Panc1 (cell line): ENCODE measurements around the gene ZFPL1. TPM values are rescaled to one million over a fixed set of nuclear protein-coding genes. Genes with fewer than 3 reads are reported as not detected.

ENCODE experiments used
- ATAC-seq: fragments of 200-7000 bp; cut with Tn5 transposase; 2 replicates; pipeline ENCODE4 v1.9.1; 2020; ENCODE audit warnings: mild to moderate bottlenecking, moderate library complexity
- BruUV-seq: library from RNA; stranded (reverse); fragments of 400-500 nt; replicated peaks from 2 replicates; lab custom pipeline; 2021; lab: Mats Ljungman, UMichigan
- CTCF ChIA-PET: fragments of 300-600 bp; sonication (Branson Sonifier 250); formaldehyde crosslinking; loops from one replicate; lab custom pipeline; 2022; ENCODE audit warnings: antibody characterized with exemption; lab: Charles Lee
- POLR2A ChIA-PET: fragments of 300-600 bp; sonication (Branson Sonifier 250); formaldehyde crosslinking; loops from one replicate; lab custom pipeline; 2022; ENCODE audit warnings: antibody characterized with exemption; lab: Charles Lee
- DNase-seq: peaks from one replicate; pipeline ENCODE4 v3.0.0-alpha.2; 2010; ENCODE audit warnings: low read depth, low spot score
- H3K27ac ChIP-seq: 2 replicates; pipeline ENCODE4 v1.5.1; 2011; ENCODE audit warnings: mild to moderate bottlenecking, low read length, inconsistent platforms
- H3K27me3 ChIP-seq: fragments of 200-500 bp; sonication (Bioruptor generic); 2 replicates; pipeline ENCODE4 v1.6.0; 2014; ENCODE audit warnings: low read length, inconsistent platforms; ENCODE audit not compliant: control insufficient read depth, insufficient read depth
- H3K36me3 ChIP-seq: fragments of 200-500 bp; sonication (Bioruptor generic); 2 replicates; pipeline ENCODE4 v1.5.1; 2014; ENCODE audit warnings: inconsistent platforms, mild to moderate bottlenecking, low read length, moderate library complexity; ENCODE audit not compliant: control insufficient read depth, insufficient read depth
- H3K4me1 ChIP-seq: 2 replicates; pipeline ENCODE4 v1.5.1; 2011; ENCODE audit warnings: inconsistent platforms, mild to moderate bottlenecking, low read length, moderate library complexity; ENCODE audit not compliant: control insufficient read depth, insufficient read depth
- H3K4me3 ChIP-seq, 2 experiments: 2 replicates each; pipeline ENCODE4 v1.5.1; 2011 to 2012; ENCODE audit warnings: low read depth in 2 of 2, low read length in 2 of 2, mild to moderate bottlenecking in 2 of 2, inconsistent platforms in 1 of 2, moderate library complexity in 1 of 2
- H3K9me3 ChIP-seq: fragments of 200-500 bp; sonication (Bioruptor generic); 2 replicates; pipeline ENCODE4 v1.5.1; 2014; ENCODE audit warnings: low read depth, mild to moderate bottlenecking, inconsistent platforms, low read length, moderate library complexity; ENCODE audit not compliant: control insufficient read depth, insufficient read depth
- POLR2AphosphoS5 ChIP-seq: IDR thresholded peaks from 2 replicates; pipeline ENCODE4 v1.6.1; 2012; ENCODE audit warnings: mild to moderate bottlenecking, low read depth, low read length, moderate library complexity
- REST ChIP-seq, 2 experiments: IDR thresholded peaks; 2 replicates each; pipeline ENCODE4 v1.6.1; 2011 to 2012; ENCODE audit warnings: low read depth in 2 of 2, control low read depth in 1 of 2, low read length in 1 of 2, mild to moderate bottlenecking in 1 of 2, moderate library complexity in 1 of 2; ENCODE audit not compliant: insufficient read depth in 1 of 2
- SIN3A ChIP-seq: IDR thresholded peaks from 2 replicates; pipeline ENCODE4 v1.6.1; 2012; ENCODE audit warnings: low read depth, mild to moderate bottlenecking, low read length, moderate library complexity, borderline replicate concordance; ENCODE audit not compliant: insufficient read depth
- TCF7L2 ChIP-seq: IDR thresholded peaks from 2 replicates; pipeline ENCODE4 v1.6.1; 2011; ENCODE audit warnings: mild to moderate bottlenecking, low read depth, low read length, inconsistent platforms
- in situ Hi-C: cut with HindIII; loops from 2 replicates; pipeline ENCODE4 v1.10.0; 2016; ENCODE audit warnings: low sequenced_read_pairs, low pct_unique_long_range_greater_than_20kb
- intact Hi-C: fragments of 100-400 bp; cut with micrococcal nuclease; formaldehyde crosslinking; loops from one replicate; pipeline ENCODE4 v1.10.0; 2022; ENCODE audit not compliant: unreplicated experiment
- total RNA-seq: library from RNA; stranded (reverse); gene quantifications from one replicate; pipeline ENCODE4 v1.2.1, GENCODE V29; 2021; ENCODE audit not compliant: unreplicated experiment
- TF ChIP-seq, protein P1 (sequence below): fragments of 450-650 bp; IDR thresholded peaks from 2 replicates; pipeline ENCODE4 v1.5.1; 2017; ENCODE audit warnings: mild to moderate bottlenecking

The ZFPL1 gene
- total RNA-seq, 1 experiment from 2014 or later = 68.4 TPM

DNA sequence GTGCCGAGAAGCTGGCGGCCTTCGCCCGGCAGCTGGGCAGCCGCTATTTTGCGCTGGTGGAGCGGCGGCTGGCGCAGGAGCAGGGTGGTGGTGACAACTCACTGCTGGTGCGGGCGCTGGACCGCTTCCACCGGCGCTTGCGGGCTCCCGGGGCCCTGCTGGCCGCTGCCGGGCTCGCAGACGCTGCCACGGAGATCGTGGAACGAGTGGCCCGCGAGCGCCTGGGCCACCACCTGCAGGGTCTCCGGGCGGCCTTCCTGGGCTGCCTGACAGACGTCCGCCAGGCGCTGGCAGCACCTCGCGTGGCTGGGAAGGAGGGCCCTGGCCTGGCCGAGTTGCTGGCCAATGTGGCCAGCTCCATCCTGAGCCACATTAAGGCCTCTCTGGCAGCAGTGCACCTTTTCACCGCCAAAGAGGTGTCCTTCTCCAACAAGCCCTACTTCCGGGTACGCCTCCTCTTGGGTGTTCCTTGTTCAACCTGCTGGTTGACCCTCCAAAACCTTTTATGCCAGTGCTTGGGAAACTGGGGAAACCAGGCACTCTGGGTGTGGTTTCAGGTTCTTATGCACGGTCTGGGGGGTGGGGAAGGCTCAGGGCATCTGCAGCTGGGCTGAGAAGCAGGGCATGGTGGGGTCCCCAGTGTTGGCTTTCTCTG lies 24.6 kb downstream of the ZFPL1 start:
- CTCF ChIA-PET = no interaction called here
- Histone ChIP-seq H3K27ac (no peak overlapping the region), H3K4me3 (no peak overlapping the region), H3K27me3 (no peaks in the 10 kb centered on the region), H3K9me3 (no peaks in the 10 kb centered on the region), H3K4me1 (peaks cover 19% of the 10 kb centered on the region), H3K36me3 (no peaks in the 10 kb centered on the region)
- in situ Hi-C loops (no loop called here), intact Hi-C loops (no loop called here)
- TF ChIP-seq REST (IDR thresholded peaks at IDR 0.05; ENCODE audit: insufficient read depth in 1 of 2, low read depth in 2 of 2, low read length in 1 of 2) = 0 out of 4 replicates have a peak, but pooled peaks of 1 of the 2 experiments have one; percentile 15
- TF ChIP-seq SIN3A = no peak
- POLR2A ChIA-PET = no interaction called here
- DNase-seq (no peak), ATAC-seq (no peak)
- no TSS peak for BruUV-seq

GRCh38 chr11:65109231-65110198 lies 25.5 kb downstream of the ZFPL1 start:
- ChIA-PET POLR2A (interaction anchor here (1.0 kb wide), 1 partner anchor 7 kb away, joined by 6 read pairs; no protein-coding TSS in a partner anchor), CTCF (interaction anchor here (0.9 to 1.3 kb wide), 4 partner anchors 8 to 255 kb away, joined by 3 to 6 read pairs (median 4); no protein-coding TSS in a partner anchor)
- Histone ChIP-seq H3K36me3 (no peaks in the 10 kb centered on the region), H3K9me3 (no peaks in the 10 kb centered on the region), H3K27ac (no peak overlapping the region), H3K27me3 (no peaks in the 10 kb centered on the region), H3K4me3 (no peak overlapping the region), H3K4me1 (peaks cover 21% of the 10 kb centered on the region)
- in situ Hi-C loops (no loop called here), intact Hi-C loops (loop anchor here (10.0 kb wide), 1 partner anchor 265 kb away; the partner anchor contains the start of gene CDC42BPG)
- DNase-seq (no peak), ATAC-seq (no peak)
- no TSS peak for BruUV-seq
- TF ChIP-seq SIN3A (no peak), TCF7L2 (no peak), REST (IDR thresholded peaks at IDR 0.05; ENCODE audit: insufficient read depth in 1 of 2, low read depth in 2 of 2, low read length in 1 of 2) (no peak), POLR2AphosphoS5 (no peak)
- TF ChIP-seq, protein P1, sequence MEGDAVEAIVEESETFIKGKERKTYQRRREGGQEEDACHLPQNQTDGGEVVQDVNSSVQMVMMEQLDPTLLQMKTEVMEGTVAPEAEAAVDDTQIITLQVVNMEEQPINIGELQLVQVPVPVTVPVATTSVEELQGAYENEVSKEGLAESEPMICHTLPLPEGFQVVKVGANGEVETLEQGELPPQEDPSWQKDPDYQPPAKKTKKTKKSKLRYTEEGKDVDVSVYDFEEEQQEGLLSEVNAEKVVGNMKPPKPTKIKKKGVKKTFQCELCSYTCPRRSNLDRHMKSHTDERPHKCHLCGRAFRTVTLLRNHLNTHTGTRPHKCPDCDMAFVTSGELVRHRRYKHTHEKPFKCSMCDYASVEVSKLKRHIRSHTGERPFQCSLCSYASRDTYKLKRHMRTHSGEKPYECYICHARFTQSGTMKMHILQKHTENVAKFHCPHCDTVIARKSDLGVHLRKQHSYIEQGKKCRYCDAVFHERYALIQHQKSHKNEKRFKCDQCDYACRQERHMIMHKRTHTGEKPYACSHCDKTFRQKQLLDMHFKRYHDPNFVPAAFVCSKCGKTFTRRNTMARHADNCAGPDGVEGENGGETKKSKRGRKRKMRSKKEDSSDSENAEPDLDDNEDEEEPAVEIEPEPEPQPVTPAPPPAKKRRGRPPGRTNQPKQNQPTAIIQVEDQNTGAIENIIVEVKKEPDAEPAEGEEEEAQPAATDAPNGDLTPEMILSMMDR = no peak
